Measurements from ENCODE around the gene ACOT7.

Gene ACOT7

GRCh38 chr1:6424619-6425593 is 31.3 kb upstream of the ACOT7 start, which contains the start of gene ESPN:
TSS of gene ESPN (plus strand) at chr1:6424776. CDS start at chr1:6424956, 180 bp downstream.
- peak; percentile 72 for DNase-seq (ENCODE audit: low spot score)

- peak; percentile 55 for DNase-seq (ENCODE audit: low spot score)
Observed at GRCh38 chr1:6424000-6424565, 30.5 kb upstream of the ACOT7 start.

- DNase-seq (ENCODE audit: low spot score) = peak; percentile 91
Observed at GRCh38 chr1:6423321-6423999, 29.9 kb upstream of the ACOT7 start.

- DNase-seq (ENCODE audit: low spot score) = no peak
Observed at GRCh38 chr1:6421266-6421665, 27.7 kb upstream of the ACOT7 start.

- no peak for DNase-seq (ENCODE audit: low spot score)
Observed at GRCh38 chr1:6420454-6421042, 27.0 kb upstream of the ACOT7 start.

GRCh38 chr1:6419804-6420453 is 26.4 kb upstream of the ACOT7 start, which contains the start of gene HES2:
TSS of gene HES2 (minus strand) at chr1:6419919. CDS start at chr1:6419820, 99 bp downstream.
- DNase-seq (ENCODE audit: low spot score) = peak; percentile 66

GRCh38 chr1:6419397-6419803 is 25.8 kb upstream of the ACOT7 start:
- no peak for DNase-seq (ENCODE audit: low spot score)

- no peak for DNase-seq (ENCODE audit: low spot score)
Observed at GRCh38 chr1:6418668-6419396, 25.3 kb upstream of the ACOT7 start.

GRCh38 chr1:6417961-6418667 is 24.5 kb upstream of the ACOT7 start:
- no peak for DNase-seq (ENCODE audit: low spot score)

GRCh38 chr1:6416906-6417305 is 23.3 kb upstream of the ACOT7 start:
- no peak for DNase-seq (ENCODE audit: low spot score)

- DNase-seq (ENCODE audit: low spot score) = no peak
Observed at GRCh38 chr1:6416295-6416656, 22.7 kb upstream of the ACOT7 start.

- no peak for DNase-seq (ENCODE audit: low spot score)
Observed at GRCh38 chr1:6414881-6415626, 21.5 kb upstream of the ACOT7 start.

- DNase-seq (ENCODE audit: low spot score) = peak; percentile 75
Observed at GRCh38 chr1:6414443-6414844, 20.9 kb upstream of the ACOT7 start.

GRCh38 chr1:6412896-6413295 is 19.3 kb upstream of the ACOT7 start:
- no peak for DNase-seq (ENCODE audit: low spot score)

GRCh38 chr1:6410248-6410893 is 16.8 kb upstream of the ACOT7 start:
- no peak for DNase-seq (ENCODE audit: low spot score)

- DNase-seq (ENCODE audit: low spot score) = no peak
Observed at GRCh38 chr1:6409733-6410132, 16.2 kb upstream of the ACOT7 start.

GRCh38 chr1:6409053-6409452 is 15.5 kb upstream of the ACOT7 start:
- DNase-seq (ENCODE audit: low spot score) = no peak

GRCh38 chr1:6408023-6408422 is 14.5 kb upstream of the ACOT7 start:
- DNase-seq (ENCODE audit: low spot score) = no peak

- no peak for DNase-seq (ENCODE audit: low spot score)
Observed at GRCh38 chr1:6401673-6402072, 8.1 kb upstream of the ACOT7 start.
